Neuron (in vitro differentiated cells): ENCODE results near the gene HES2.
"Not testable (repeated sequence)": the region's sequence is repeated elsewhere in the genome, so short reads cannot be mapped to it uniquely, and the experiment has no call there.

Experiments
- H2AFZ ChIP-seq: one replicate; pipeline ENCODE4 v1.6.1; 2013; ENCODE audit warnings: low read depth, mild to moderate bottlenecking, inconsistent platforms, low read length, moderate library complexity
- H3K27me3 ChIP-seq: one replicate; pipeline ENCODE4 v1.6.1; 2013; ENCODE audit warnings: low read length; ENCODE audit not compliant: insufficient read depth
- H3K36me3 ChIP-seq: one replicate; pipeline ENCODE4 v1.6.1; 2013; ENCODE audit warnings: low read length; ENCODE audit not compliant: insufficient read depth
- H3K4me1 ChIP-seq: one replicate; pipeline ENCODE4 v1.6.1; 2013; ENCODE audit warnings: low read length; ENCODE audit not compliant: insufficient read depth
- H3K4me3 ChIP-seq: 2 replicates; pipeline ENCODE4 v1.5.1; 2013; ENCODE audit warnings: mild to moderate bottlenecking, low read length, moderate library complexity
- H3K9me3 ChIP-seq: one replicate; pipeline ENCODE4 v1.6.1; 2013; ENCODE audit warnings: low read length

HES2 gene

GRCh38 chr1:6437012-6437700, 17.4 kb upstream of the HES2 start:
- not testable (repeated sequence) for H3K36me3 ChIP-seq, H3K4me3 ChIP-seq, H3K9me3 ChIP-seq, H2AFZ ChIP-seq
- peaks cover 14% of the 10 kb centered on the region for H3K27me3 ChIP-seq
- H3K4me1 ChIP-seq: peaks cover 18% of the 10 kb centered on the region

DNA sequence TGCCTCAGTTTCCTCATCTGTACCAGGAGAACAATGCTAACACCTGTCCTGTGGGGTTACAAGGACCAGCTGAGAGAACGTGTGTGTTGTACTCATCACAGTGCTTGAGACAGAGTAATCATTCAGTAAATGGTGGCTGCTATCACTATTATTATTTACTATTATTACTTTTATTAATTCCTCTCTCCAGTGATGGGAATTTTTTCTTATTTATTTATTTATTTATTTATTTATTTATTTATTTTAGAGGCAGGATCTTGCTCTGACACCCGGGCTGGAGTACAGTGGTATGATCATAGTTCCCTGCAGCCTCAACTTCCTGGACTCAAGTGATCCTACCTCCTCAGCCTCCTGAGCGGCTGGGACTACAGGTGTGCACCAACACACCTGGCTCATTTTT, 16.6 kb upstream of the HES2 start:
- H3K9me3 ChIP-seq, H3K27me3 ChIP-seq, H2AFZ ChIP-seq, H3K36me3 ChIP-seq, H3K4me3 ChIP-seq: not testable (repeated sequence)
- peaks cover 18% of the 10 kb centered on the region for H3K4me1 ChIP-seq

DNA sequence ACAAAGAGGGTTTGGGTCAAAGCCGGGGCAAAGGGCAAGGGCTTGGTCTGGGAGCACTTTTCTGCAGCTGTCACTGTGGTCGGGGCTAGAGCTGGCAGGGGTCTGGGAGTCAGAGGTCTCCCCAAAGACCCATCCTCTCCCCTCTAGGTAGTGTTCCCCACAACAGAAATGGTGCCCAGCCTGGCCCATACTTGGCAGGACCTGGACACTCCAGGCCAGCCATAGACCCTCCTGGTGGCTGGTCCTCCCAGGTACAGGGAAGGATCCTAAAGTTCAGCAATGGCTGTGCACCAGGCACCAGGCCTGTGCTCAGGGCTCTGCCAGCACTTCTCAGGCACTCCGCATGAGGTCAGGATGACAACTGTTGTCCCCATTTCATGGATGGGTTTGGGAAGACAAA, 15.8 kb upstream of the HES2 start:
- H3K27me3 ChIP-seq: peaks cover 12% of the 10 kb centered on the region
- H3K36me3 ChIP-seq: no peaks in the 10 kb centered on the region
- H3K4me3 ChIP-seq: no peak overlapping the region
- peaks cover 18% of the 10 kb centered on the region for H3K4me1 ChIP-seq
- H2AFZ ChIP-seq: no peak overlapping the region
- no peaks in the 10 kb centered on the region for H3K9me3 ChIP-seq

GRCh38 chr1:6435129-6435528, 15.4 kb upstream of the HES2 start:
- Histone ChIP-seq H2AFZ (no peak overlapping the region), H3K27me3 (peaks cover 17% of the 10 kb centered on the region), H3K4me3 (no peak overlapping the region), H3K9me3 (no peaks in the 10 kb centered on the region), H3K4me1 (peaks cover 21% of the 10 kb centered on the region), H3K36me3 (no peaks in the 10 kb centered on the region)

- Histone ChIP-seq H2AFZ (no peak overlapping the region), H3K4me1 (peaks cover 24% of the 10 kb centered on the region), H3K36me3 (no peaks in the 10 kb centered on the region), H3K27me3 (peaks cover 22% of the 10 kb centered on the region), H3K4me3 (no peak overlapping the region), H3K9me3 (no peaks in the 10 kb centered on the region)
Observed at GRCh38 chr1:6434186-6434585, 14.5 kb upstream of the HES2 start.

GRCh38 chr1:6431645-6432579, 12.2 kb upstream of the HES2 start:
- H3K9me3 ChIP-seq, H2AFZ ChIP-seq, H3K4me3 ChIP-seq, H3K36me3 ChIP-seq: not testable (repeated sequence)
- Histone ChIP-seq H3K4me1 (peaks cover 13% of the 10 kb centered on the region), H3K27me3 (peaks cover 35% of the 10 kb centered on the region)

DNA sequence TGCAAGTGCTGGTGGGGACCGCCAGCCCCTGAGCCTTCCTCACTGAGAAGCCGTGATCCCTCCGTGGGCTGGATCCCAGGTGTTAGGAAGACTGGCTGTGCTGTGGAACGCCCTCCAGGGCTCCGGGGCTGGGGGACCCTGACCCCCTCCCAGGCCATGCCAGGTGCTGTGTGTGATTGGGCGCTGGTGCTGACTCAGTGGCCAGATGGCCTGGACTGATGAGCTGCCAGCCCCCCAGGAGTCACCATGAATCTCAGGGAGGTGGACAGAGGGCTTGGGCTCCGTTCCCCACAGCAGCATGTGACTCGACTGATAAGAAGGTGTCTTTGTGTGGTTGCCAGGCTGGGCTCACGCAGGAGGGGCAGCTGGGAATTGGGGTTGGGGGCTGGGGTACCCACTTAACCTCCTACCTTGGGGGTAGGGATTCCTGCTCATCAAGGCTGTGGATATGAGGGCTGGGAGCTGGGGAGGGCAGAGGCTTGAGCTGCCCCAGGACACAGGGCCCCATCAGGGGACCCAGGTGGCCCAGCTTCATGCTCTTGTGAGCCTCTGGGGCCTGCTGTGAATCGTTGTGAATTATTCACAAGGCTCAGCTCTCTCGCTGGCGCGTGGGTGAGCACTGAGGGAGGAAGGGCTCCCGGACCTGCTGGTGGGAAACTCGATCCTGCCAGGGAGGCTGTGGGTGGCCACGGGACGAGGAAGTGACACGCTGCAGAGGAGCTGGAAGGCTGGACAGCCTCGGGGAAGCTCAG, 10.1 kb upstream of the HES2 start:
- not testable (repeated sequence) for H3K9me3 ChIP-seq, H3K4me3 ChIP-seq, H3K36me3 ChIP-seq, H3K4me1 ChIP-seq, H2AFZ ChIP-seq
- peaks cover 56% of the 10 kb centered on the region for H3K27me3 ChIP-seq

DNA sequence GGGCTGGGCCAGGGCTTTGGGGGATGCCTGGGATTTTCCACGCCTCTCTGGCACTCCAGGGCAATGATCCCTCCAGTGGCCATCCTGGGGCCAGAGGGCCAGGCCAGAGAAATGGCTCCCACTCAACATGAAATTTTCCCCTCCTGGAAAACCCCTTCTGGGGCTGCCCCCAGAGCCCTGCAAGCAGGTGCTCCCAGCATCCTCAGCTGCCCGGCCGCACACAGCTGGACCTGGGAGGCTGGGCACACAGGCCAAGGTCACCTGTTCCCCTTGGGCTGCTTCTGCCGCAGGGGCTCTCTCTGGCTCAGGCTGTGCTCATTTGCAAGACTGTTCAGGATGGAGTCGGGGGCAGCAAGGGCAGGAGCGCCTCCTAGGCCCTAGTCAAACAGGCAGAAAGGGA, 8.7 kb upstream of the HES2 start:
- H3K4me1 ChIP-seq, H3K9me3 ChIP-seq, H3K4me3 ChIP-seq, H3K36me3 ChIP-seq, H2AFZ ChIP-seq: not testable (repeated sequence)
- peaks cover 62% of the 10 kb centered on the region for H3K27me3 ChIP-seq

DNA sequence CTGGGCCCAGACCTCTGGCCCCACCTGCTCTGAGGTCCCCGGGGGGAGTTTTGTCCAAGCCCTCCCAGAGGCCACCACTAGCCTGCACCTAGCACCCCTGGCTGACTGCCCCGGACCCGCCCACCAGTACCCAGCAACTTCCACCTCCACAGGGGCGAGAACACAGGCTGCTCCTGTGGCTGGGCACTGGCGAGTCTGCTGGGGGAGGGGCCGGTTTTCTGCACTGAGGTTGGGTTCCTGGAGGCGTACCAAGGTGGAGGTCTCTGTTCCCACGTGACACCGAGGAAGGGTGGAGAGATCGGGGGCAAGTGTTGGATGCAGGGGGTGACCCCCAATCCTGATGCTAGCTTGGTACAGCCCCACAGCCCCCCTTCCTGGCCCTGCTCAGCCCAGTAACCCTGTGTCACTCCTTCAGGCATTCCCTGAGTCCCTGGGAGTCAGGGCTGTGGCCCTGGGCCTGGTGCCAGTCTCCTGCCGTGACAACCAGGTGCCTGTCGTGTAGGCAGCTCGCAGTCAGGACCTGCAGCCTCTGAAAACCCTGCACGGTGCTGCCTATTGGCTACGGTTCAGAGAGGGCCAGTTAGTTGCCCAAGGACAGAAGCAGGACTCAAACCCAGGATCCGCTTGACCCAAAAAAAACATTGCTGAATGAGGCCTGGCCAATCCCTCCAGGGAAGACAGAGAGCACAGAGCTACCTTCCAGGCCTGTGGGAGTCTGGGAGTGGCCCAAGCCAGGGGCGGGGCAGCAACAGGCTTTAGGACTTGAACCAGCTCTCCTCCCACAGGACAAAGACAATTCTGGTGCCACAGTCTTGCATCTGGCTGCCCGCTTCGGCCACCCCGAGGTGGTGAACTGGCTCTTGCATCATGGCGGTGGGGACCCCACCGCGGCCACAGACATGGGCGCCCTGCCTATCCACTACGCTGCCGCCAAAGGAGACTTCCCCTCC, 8.0 kb upstream of the HES2 start:
- H3K27me3 ChIP-seq: peaks cover 69% of the 10 kb centered on the region

DNA sequence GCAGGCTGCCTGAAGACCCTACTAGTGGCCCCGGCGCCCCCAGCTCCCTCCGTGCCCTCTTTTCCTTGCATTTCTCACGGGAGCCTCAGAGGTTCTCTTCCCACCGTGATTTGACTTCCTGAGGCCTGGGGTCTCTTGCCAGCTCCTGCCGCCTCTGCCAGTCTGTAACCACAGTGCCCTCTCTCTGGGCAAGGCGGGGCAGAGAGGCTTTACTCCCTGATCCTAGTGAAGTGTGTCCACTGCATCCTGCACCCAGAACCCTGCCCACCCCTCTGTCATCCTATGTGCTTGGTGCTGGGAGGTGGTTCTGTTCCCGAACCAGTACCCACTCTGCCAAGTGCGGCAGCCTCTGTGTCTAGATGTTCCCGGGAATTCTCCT, 7.2 kb upstream of the HES2 start:
- H3K4me1 ChIP-seq: peaks cover 7% of the 10 kb centered on the region
- H3K27me3 ChIP-seq: peaks cover 72% of the 10 kb centered on the region
- no peak overlapping the region for H2AFZ ChIP-seq
- no peaks in the 10 kb centered on the region for H3K36me3 ChIP-seq
- no peaks in the 10 kb centered on the region for H3K9me3 ChIP-seq
- no peak overlapping the region for H3K4me3 ChIP-seq

More for the DNA sequence above, 8.0 kb upstream of the HES2 start:
- Histone ChIP-seq H3K36me3 (no peaks in the 10 kb centered on the region), H2AFZ (no peak overlapping the region), H3K4me3 (no peak overlapping the region), H3K9me3 (no peaks in the 10 kb centered on the region), H3K4me1 (peaks cover 7% of the 10 kb centered on the region)

DNA sequence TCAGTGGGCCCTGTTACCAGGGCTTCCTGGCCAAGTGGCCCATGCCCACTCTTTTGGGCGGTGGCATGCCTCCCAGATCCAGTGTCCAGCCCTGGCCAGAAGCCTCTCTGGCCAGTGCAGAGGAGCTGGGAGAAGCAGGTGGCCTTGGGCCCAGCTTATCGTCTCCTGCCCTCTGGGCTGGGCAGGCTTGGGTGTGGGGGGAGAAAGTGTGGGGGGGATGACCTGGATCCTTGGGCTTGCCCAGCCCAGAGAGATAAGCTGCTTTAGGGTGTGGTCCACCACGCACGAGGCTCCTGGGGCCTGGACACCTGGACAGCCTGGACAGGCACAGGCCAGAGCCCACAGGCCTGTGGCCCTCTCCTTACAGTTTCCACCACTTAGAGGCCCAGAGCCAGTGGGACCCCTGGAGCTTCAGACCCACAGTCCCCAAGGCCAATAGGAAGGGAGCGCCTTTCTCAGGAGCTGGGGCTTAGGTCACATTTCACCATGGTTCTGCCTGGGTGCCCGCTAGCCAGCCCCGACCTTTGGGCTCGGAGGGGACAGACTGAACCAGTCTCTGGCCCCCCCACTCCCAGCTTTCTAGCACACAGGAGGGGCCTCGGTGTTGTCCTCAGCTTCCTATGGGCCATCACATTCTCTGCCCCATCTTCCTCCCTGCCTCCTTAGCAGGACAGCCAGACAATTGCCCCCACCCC, 6.7 kb upstream of the HES2 start:
- Histone ChIP-seq H3K4me3 (no peak overlapping the region), H3K36me3 (no peaks in the 10 kb centered on the region), H3K4me1 (peaks cover 7% of the 10 kb centered on the region), H3K9me3 (no peaks in the 10 kb centered on the region), H2AFZ (no peak overlapping the region), H3K27me3 (peaks cover 78% of the 10 kb centered on the region)

- H3K4me3 ChIP-seq: no peak overlapping the region
- H3K4me1 ChIP-seq: peaks cover 7% of the 10 kb centered on the region
- no peak overlapping the region for H2AFZ ChIP-seq
- peaks cover 80% of the 10 kb centered on the region for H3K27me3 ChIP-seq
- no peaks in the 10 kb centered on the region for H3K36me3 ChIP-seq
- H3K9me3 ChIP-seq: no peaks in the 10 kb centered on the region
Observed at GRCh38 chr1:6425658-6426057, 5.9 kb upstream of the HES2 start.
